ENCODE data around the gene MYO1A. TPM values are rescaled to one million over a fixed set of nuclear protein-coding genes. Genes with fewer than 3 reads are reported as not detected.

MYO1A gene
- total RNA-seq, 1 experiment from 2014 or later, result 0.26 TPM

- Histone ChIP-seq H3K27ac (ENCODE audit: insufficient read length, low read depth, low read length) (no peak overlapping the region), H3K4ac (ENCODE audit: low read depth, low read length) (no peak overlapping the region), H3K4me2 (ENCODE audit: insufficient read depth, insufficient read length, low read length) (no peak overlapping the region), H2BK120ac (ENCODE audit: low read depth, low read length, poor library complexity, severe bottlenecking) (no peak overlapping the region), H3K56ac (ENCODE audit: insufficient read length, low read depth, low read length) (no peak overlapping the region), H2BK5ac (ENCODE audit: insufficient read length, low read length) (no peak overlapping the region), H2AFZ (ENCODE audit: low read length) (no peak overlapping the region), H3K27me3 (ENCODE audit: insufficient read depth, low read length) (no peaks in the 10 kb centered on the region), H4K5ac (ENCODE audit: insufficient read length, low read depth, low read length) (no peak overlapping the region), H2AK5ac (ENCODE audit: insufficient read length, low read length) (no peak overlapping the region), H4K8ac (replicated peaks; ENCODE audit: insufficient read length, low read depth, low read length) (no peak overlapping the region), H4K91ac (ENCODE audit: insufficient read length, low read depth, low read length) (no peak overlapping the region), H2BK15ac (ENCODE audit: low read depth, low read length) (no peak overlapping the region), H3K23ac (ENCODE audit: insufficient read length, low read depth, low read length) (no peak overlapping the region), H3T11ph (ENCODE audit: low read length) (no peak overlapping the region), H3K79me1 (ENCODE audit: insufficient read depth, low read depth, low read length, poor library complexity, severe bottlenecking) (no peaks in the 10 kb centered on the region), H2BK20ac (ENCODE audit: low read depth, low read length, poor library complexity, severe bottlenecking) (no peak overlapping the region), H3K18ac (ENCODE audit: insufficient read length, low read depth, low read length) (no peak overlapping the region), H4K20me1 (ENCODE audit: control insufficient read depth, insufficient read depth, insufficient read length) (no peaks in the 10 kb centered on the region), H3K9me3 (ENCODE audit: control insufficient read depth, low read depth, low read length) (no peaks in the 10 kb centered on the region), H3K9ac (ENCODE audit: extremely low read depth, insufficient read length, low read length) (no peak overlapping the region), H3K4me1 (ENCODE audit: insufficient read depth, low read length) (no peaks in the 10 kb centered on the region), H3K23me2 (ENCODE audit: insufficient read length, low read depth, low read length, poor library complexity, severe bottlenecking) (no peaks in the 10 kb centered on the region), H3K14ac (ENCODE audit: insufficient read depth, low read length) (no peak overlapping the region), H3K79me2 (ENCODE audit: insufficient read depth, low read length) (no peaks in the 10 kb centered on the region), H2BK12ac (ENCODE audit: insufficient read length, low read depth, low read length) (no peak overlapping the region)
- Mint-ChIP-seq H3K27me3 (ENCODE audit: low read depth) (peaks cover 5% of the 10 kb centered on the region), H3K36me3 (ENCODE audit: insufficient read depth in 1 of 3, low read depth in 3 of 3) (peaks cover 0 to 2% (median 0%) of the 10 kb centered on the region in 3 experiments; a peak in 1 of 7 replicates), H3K9me3 (no peaks in the 10 kb centered on the region), H3K27ac (peak overlapping the region in 1 of 3 experiments; percentile 46; a peak in 1 of 7 replicates), H3K4me1 (peaks cover 7% of the 10 kb centered on the region in 2 experiments), H3K4me3 (no peak overlapping the region)
- TF ChIP-seq, protein P1, sequence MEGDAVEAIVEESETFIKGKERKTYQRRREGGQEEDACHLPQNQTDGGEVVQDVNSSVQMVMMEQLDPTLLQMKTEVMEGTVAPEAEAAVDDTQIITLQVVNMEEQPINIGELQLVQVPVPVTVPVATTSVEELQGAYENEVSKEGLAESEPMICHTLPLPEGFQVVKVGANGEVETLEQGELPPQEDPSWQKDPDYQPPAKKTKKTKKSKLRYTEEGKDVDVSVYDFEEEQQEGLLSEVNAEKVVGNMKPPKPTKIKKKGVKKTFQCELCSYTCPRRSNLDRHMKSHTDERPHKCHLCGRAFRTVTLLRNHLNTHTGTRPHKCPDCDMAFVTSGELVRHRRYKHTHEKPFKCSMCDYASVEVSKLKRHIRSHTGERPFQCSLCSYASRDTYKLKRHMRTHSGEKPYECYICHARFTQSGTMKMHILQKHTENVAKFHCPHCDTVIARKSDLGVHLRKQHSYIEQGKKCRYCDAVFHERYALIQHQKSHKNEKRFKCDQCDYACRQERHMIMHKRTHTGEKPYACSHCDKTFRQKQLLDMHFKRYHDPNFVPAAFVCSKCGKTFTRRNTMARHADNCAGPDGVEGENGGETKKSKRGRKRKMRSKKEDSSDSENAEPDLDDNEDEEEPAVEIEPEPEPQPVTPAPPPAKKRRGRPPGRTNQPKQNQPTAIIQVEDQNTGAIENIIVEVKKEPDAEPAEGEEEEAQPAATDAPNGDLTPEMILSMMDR (conservative IDR thresholded peaks at IDR 0.05), result no peak
- WGBS (ENCODE audit: extremely low coverage, insufficient read length, low lambda C conversion rate), result no CpG with 5 or more reads among the region's 3 CpGs
- DNase-seq, result peak; percentile 20
These were observed 12.7 kb downstream of the MYO1A start for GRCh38 chr12:57037264-57037663.

Data from H9 (cell line).